HG03103 (cell line): Measurements from ENCODE around the gene UBASH3A.

Experiments
- ATAC-seq: cut with Tn5 transposase; IDR thresholded peaks from one replicate; pipeline ENCODE4 v1.9.1; 2021; ENCODE audit warnings: low read depth; ENCODE audit not compliant: unreplicated experiment

Gene UBASH3A

GRCh38 chr21:42445311-42445710 is 41.6 kb downstream of the UBASH3A start:
- ATAC-seq: no peak

DNA sequence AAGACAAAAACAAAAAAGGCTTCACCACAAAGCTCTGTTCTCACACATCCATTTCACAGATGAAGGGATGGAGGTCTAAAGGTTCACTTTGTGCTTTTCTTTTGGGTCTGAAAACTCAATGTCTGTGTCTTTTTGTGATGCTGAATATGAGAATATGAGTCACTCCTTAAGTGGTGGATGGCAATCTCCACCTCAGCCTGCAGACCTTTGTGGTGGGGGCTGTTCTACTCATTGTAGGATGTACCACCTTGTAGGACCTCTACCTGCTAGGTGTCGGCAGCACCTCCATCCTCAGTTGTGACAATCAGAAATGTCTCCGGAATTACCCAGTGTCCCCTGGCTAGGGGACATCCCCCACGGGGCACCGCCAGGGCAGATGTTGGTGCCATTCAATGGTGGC is 42.8 kb downstream of the UBASH3A start:
- ATAC-seq: no peak

DNA sequence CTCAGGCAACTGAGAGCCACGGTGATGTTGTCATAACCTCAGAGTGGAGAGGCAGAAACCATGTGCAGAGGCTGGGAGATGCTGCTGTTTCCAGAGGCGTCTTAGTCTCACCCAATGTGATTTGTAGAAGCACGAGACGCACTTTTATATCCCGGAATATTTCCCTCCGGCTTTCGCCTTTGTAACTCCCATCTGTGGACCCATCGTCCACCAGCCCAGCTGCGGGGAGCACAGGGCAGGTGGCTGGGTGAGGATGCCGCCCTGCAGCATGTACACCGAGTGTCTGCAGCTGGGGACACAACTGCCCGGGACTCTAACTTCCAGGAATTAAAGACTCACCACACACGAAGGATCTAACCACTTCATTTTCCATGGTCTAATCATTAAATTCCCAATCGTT is 43.5 kb downstream of the UBASH3A start:
- ATAC-seq: no peak

GRCh38 chr21:42447732-42448131 is 44.0 kb downstream of the UBASH3A start:
- no peak for ATAC-seq

GRCh38 chr21:42448686-42449085 is 45.0 kb downstream of the UBASH3A start:
- no peak for ATAC-seq

GRCh38 chr21:42451941-42452340 is 48.2 kb downstream of the UBASH3A start:
- ATAC-seq: no peak

DNA sequence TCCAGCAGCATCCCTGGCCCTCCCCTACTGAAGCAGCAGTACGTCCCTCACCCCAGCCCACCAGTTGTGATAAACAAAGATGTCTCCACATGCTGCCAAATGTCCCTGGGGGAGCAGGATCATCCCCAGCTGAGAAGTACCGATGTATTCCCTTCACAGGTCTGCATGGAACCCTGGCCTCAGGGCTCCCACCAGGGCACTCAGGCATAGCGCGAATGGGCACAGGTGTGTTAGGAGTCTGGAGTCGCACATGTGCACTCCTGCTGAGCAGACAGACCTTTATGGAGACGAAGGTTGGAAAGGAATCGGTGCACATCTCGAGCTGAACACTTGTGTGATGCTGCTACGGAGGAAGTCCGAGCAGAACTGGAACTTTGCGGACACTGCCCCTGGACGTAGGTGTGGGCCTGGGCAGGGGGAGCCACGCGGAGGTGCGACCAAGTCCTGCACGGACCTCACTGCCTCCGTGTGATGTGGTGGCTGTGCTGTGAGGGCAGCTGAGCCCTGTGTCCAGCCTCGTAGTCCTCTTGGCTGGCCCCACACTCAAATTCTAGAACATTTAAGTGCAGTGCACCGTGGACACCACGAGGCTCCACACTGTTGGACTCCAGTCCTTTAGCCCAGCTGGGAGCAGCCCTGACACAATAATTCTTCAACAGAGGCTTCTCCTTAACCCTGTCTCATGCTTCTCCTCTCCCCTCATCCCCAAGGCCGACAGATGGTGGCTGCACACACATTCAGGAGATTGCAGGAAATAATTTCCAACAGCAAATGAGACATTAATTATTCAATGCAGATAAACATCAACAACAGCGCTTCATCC is 48.9 kb downstream of the UBASH3A start:
- no peak for ATAC-seq

DNA sequence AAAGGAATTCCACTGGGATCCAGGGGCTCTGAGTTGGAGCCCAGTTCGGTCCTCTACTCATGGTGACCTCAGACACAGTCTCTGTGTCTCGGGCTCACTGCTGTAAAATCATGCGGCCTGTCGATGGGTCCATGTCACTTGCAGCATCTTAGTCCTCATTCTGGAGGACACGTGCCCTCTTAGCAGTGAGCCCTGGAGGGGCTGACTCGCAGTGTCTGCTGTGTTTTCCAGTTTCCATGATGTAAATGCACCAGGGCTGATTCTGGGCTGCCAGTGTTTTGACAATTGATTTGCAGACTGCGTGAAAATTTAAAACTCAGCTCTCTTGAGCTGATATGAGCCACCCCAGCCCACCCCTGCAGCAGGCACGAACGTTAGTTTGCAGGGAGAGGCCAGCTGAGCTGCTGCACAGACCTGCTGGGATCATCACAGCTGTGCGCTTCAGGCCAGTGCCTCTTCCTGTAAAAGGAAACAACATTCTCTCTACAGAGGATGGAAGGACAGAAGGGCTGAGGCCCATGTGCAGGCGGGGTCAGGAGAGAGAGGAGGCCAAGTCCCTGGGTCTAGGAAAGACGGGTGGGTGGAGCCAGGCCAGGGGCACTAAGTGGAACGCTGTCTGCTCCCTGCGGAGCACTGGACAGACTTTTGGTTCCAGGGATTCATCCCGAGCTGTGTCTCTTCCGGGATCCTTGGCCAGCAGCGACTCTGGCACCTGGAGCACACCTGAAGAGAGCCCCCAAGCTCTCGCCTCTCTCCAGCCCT is 49.7 kb downstream of the UBASH3A start:
- ATAC-seq: no peak

GRCh38 chr21:42453986-42454570 is 50.4 kb downstream of the UBASH3A start:
- no peak for ATAC-seq

GRCh38 chr21:42454786-42455185 is 51.1 kb downstream of the UBASH3A start:
- no peak for ATAC-seq

DNA sequence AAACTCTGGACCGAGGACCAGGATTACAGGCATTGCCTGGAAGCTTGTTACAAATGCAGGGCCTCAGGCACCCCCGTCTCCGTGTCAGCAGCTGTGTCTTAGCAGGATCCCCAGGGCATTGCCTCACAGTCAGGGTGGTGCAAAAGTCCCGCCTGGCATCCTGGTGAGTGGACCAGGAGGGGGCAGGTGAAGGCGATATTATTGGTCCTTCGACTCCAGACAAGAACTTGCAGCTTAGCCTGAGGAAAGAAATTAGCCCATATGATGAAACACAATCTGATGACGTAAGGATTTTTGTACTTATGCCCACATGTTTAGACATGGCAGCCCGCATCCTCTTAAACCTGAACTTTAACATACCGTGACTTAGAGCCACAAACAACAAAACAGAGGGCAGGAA is 51.5 kb downstream of the UBASH3A start:
- ATAC-seq: no peak

DNA sequence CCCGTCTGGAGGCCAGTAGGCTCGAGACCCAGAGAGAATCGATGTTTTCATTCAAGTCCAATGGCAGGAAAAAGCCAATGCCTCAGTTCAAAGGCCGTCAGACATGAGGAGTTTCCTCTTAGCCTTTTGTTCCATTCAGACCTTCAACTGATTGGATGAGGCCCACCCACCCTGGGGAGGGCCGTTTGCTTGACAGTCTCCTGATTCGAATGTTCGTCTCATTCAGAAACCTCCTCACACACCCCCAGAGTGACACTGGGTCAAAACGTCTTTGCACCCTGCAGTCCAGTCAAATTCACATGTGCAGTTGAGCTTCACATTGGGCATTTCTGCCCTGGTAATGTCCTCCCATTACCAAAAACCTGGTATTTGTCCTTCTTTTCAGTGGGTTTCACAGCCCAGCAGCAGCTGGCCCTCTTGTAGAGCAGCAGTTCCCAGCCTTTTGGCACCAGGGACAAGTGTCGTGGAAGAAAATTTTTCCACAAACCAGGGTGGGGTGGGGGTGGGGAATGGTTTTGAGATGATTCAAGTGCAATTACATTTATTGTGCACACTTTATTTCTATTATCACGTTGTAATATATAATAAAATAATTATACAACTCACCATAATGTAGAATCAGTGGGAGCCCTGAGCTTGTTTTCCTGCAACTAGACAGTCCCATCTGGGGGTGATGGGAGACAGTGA is 52.2 kb downstream of the UBASH3A start:
- ATAC-seq: no peak

DNA sequence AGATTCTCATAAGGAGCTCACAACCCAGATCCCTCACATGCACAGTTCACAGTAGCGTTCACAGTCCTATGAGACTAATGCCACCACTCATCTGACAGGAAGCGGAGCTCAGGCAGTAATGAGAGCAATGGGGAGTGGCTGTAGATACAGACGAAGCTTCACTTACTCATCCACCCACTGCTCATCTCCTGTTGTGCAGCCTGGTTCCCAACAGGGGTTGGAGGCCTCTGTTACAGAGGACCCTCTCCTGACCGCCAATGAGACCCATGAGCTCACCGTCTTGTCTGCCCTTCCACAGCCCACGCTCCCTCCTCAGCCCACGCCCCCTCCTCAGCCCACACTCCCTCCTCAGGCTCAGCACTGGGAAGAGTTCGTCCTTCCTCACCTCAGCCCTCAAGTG is 52.8 kb downstream of the UBASH3A start:
- ATAC-seq: no peak

GRCh38 chr21:42459082-42459460 is 55.4 kb downstream of the UBASH3A start:
- ATAC-seq: no peak

- ATAC-seq: no peak
These were observed 56.0 kb downstream of the UBASH3A start for GRCh38 chr21:42459546-42460215.

- ATAC-seq: peak; percentile 55
These were observed 56.9 kb downstream of the UBASH3A start for GRCh38 chr21:42460391-42461184.

DNA sequence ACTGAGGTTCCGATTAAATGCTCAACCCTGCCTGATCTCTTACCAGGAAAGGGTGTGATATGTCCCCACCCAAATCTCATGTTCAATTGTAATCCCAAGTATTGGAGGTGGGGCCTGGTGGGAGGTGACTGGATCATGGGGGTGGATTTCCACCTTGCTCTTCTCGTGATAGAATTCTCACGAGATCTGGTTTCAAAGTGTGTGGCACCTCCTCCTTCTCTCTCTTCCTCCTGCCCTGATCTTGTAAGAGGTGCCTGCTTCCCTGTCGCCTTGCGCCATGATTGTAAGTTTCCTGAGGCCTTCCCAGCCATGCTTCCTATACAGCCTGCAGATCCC is 57.5 kb downstream of the UBASH3A start:
- no peak for ATAC-seq

- ATAC-seq: no peak
These were observed 58.5 kb downstream of the UBASH3A start for GRCh38 chr21:42461881-42462877.
